Measurements from ENCODE around the gene AOC1.

AOC1 gene

DNA sequence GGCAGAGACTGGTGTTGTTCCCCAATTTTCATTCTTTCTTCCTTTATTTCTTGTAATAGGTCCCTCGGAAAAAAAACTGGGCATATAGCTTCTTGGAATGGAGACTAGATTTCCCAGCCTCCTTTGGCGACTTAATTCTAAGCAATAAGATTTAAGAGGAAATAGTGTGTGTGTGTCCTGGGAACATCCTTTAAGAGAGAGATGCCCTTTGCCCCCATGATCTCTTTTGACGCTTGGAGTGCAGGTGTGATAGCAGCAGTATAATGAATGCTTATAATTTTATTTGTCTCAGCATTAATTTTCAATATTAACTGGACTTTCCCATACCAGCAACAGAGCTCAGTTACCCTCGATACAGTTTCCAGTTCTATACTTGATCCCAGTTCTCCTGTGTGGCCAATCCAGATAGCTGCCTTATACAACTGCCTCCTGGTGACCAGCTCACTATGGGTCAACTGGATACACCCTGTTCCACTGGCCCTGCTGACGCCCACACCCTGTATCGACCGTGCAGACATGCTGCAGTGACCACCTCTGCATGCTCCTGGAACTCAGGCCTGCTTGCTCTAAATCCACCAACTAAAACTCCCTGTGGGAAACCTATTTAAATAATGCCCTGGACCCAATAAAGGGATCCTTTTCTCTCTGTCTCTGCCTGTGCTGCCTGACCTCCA is 37.9 kb upstream of the AOC1 start:
- TF ChIP-seq, protein P1, sequence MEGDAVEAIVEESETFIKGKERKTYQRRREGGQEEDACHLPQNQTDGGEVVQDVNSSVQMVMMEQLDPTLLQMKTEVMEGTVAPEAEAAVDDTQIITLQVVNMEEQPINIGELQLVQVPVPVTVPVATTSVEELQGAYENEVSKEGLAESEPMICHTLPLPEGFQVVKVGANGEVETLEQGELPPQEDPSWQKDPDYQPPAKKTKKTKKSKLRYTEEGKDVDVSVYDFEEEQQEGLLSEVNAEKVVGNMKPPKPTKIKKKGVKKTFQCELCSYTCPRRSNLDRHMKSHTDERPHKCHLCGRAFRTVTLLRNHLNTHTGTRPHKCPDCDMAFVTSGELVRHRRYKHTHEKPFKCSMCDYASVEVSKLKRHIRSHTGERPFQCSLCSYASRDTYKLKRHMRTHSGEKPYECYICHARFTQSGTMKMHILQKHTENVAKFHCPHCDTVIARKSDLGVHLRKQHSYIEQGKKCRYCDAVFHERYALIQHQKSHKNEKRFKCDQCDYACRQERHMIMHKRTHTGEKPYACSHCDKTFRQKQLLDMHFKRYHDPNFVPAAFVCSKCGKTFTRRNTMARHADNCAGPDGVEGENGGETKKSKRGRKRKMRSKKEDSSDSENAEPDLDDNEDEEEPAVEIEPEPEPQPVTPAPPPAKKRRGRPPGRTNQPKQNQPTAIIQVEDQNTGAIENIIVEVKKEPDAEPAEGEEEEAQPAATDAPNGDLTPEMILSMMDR (IDR thresholded peaks at IDR 0.05; ENCODE audit: borderline replicate concordance, insufficient read depth, low read depth, low read length), result no peak
- no peak overlapping the region for H3K4me3 ChIP-seq (ENCODE audit: low read depth, low read length)

DNA sequence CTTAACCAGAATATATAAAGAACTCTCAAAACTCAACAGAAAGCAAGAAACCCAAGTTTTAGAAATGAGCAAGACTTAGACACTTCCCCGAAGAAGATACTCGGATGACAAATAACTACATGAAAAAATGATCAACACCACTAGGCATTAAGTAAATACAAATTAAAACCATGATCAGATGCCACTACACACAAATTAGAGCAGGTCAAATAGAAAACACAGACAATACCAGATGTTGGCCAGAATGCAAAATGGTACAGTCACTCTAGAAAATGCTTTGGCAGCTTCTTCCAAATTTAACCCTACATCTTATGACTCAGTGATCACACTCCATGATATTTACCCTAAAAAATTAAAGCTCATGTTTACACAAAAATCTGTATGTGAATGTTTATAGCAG is 33.3 kb upstream of the AOC1 start:
- TF ChIP-seq, protein P1 (IDR thresholded peaks at IDR 0.05; ENCODE audit: borderline replicate concordance, insufficient read depth, low read depth, low read length), result no peak
- H3K4me3 ChIP-seq (ENCODE audit: low read depth, low read length), result no peak overlapping the region

GRCh38 chr7:150820148-150820547 is 32.2 kb upstream of the AOC1 start:
- TF ChIP-seq, protein P1 (IDR thresholded peaks at IDR 0.05; ENCODE audit: borderline replicate concordance, insufficient read depth, low read depth, low read length), result no peak
- H3K4me3 ChIP-seq (ENCODE audit: low read depth, low read length), result no peak overlapping the region

- TF ChIP-seq, protein P1 (IDR thresholded peaks at IDR 0.05; ENCODE audit: borderline replicate concordance, insufficient read depth, low read depth, low read length), result no peak
- no peak overlapping the region for H3K4me3 ChIP-seq (ENCODE audit: low read depth, low read length)
Measured at GRCh38 chr7:150820578-150821198, 31.6 kb upstream of the AOC1 start.

GRCh38 chr7:150823043-150823442 is 29.3 kb upstream of the AOC1 start:
- TF ChIP-seq, protein P1 (IDR thresholded peaks at IDR 0.05; ENCODE audit: borderline replicate concordance, insufficient read depth, low read depth, low read length), result no peak
- no peak overlapping the region for H3K4me3 ChIP-seq (ENCODE audit: low read depth, low read length)

DNA sequence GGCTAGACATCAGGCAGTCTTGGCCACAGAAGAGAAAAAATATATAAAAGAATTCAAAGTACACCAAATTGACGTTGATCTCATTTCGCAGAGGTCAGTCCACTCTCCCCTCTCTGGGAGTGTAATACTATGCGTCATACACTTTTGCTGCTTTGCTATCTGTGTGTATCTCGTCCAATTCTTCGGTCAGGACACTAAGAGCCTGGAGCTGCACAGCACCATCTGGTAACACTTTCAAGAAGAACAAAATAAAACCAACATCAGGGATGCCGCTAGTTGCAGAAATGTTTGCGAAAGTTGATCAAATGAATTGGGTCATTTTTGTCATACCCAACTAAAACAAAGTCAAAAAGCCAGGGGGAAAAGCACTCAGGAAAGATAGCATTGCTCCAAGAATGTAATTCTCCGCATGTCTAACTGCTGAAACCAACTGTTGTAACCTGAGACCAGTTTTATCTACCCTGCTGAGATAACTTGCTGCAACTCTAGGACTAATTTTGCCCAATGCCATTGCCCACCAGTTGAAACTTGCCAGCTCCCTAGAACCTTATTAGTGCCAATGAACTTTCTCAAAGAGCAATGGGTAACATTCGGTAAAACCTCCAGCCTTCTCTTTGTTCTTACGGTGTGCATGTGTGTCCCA is 28.7 kb upstream of the AOC1 start:
- H3K4me3 ChIP-seq (ENCODE audit: low read depth, low read length), result no peak overlapping the region
- TF ChIP-seq, protein P1 (IDR thresholded peaks at IDR 0.05; ENCODE audit: borderline replicate concordance, insufficient read depth, low read depth, low read length), result no peak
